ENCODE results near the gene SCYGR2. TPM values are rescaled to one million over a fixed set of nuclear protein-coding genes. Genes with fewer than 3 reads are reported as not detected.

The SCYGR2 gene
- total RNA-seq, 1 experiment from 2014 or later = not detected

- TF ChIP-seq E2F1 (CRISPR knock-in tag; IDR thresholded peaks at IDR 0.05) (no peak), PREB (CRISPR knock-in tag; IDR thresholded peaks at IDR 0.05; ENCODE audit: borderline replicate concordance) (no peak)
These were observed 35.5 kb downstream of the SCYGR2 start (continued) for GRCh38 chr2:227634201-227634600.

- H3K27me3 Mint-ChIP-seq (ENCODE audit: low read depth) = no peaks in the 10 kb centered on the region
- ATAC-seq = no peak
- H3K36me3 Mint-ChIP-seq = no peaks in the 10 kb centered on the region
- no peak overlapping the region for H3K4me3 Mint-ChIP-seq
- no peak for TF ChIP-seq CBFB (CRISPR knock-in tag; IDR thresholded peaks at IDR 0.05; ENCODE audit: low read depth)
- TF ChIP-seq PRRX2 (CRISPR knock-in tag; IDR thresholded peaks at IDR 0.05) = no peak
- no peak for TF ChIP-seq CDX4 (CRISPR knock-in tag; IDR thresholded peaks at IDR 0.05; ENCODE audit: borderline replicate concordance)
- no peak for TF ChIP-seq FOXP1 (CRISPR knock-in tag; IDR thresholded peaks at IDR 0.05; ENCODE audit: borderline replicate concordance)
- TF ChIP-seq FOXP4 (CRISPR knock-in tag; IDR thresholded peaks at IDR 0.05) = no peak
- no peak for TF ChIP-seq USF2 (CRISPR knock-in tag; IDR thresholded peaks at IDR 0.05)
- no peak for TF ChIP-seq NFATC4 (CRISPR knock-in tag; IDR thresholded peaks at IDR 0.05)
- TF ChIP-seq FOXK1 (CRISPR knock-in tag; IDR thresholded peaks at IDR 0.05) = no peak
- no peak for TF ChIP-seq HMGA2 (CRISPR knock-in tag; IDR thresholded peaks at IDR 0.05)
- no peak for TF ChIP-seq ZNF138 (CRISPR knock-in tag; conservative IDR thresholded peaks at IDR 0.05)
- no peak for TF ChIP-seq ZMAT4 (CRISPR knock-in tag; IDR thresholded peaks at IDR 0.05)
- TF ChIP-seq TEAD4 (CRISPR knock-in tag; IDR thresholded peaks at IDR 0.05) = no peak
- TF ChIP-seq ATF6 (CRISPR knock-in tag; IDR thresholded peaks at IDR 0.05) = no peak
- no peak for TF ChIP-seq SMAD4 (CRISPR knock-in tag; IDR thresholded peaks at IDR 0.05)
- TF ChIP-seq GTF2I (CRISPR knock-in tag; conservative IDR thresholded peaks at IDR 0.05) = no peak
- no peak for TF ChIP-seq NR1H2 (CRISPR knock-in tag; IDR thresholded peaks at IDR 0.05)
- TF ChIP-seq SOX15 (CRISPR knock-in tag; IDR thresholded peaks at IDR 0.05) = no peak
- TF ChIP-seq NFE2L1 (CRISPR knock-in tag; IDR thresholded peaks at IDR 0.05) = no peak
- H3K27ac Mint-ChIP-seq = no peak overlapping the region
- no peaks in the 10 kb centered on the region for H3K9me3 Mint-ChIP-seq
- ChIA-PET POLR2A (no interaction called here), CTCF (interaction anchor here (1.0 kb wide), 2 partner anchors 15 to 16 kb away, joined by 3 read pairs; no protein-coding TSS in a partner anchor)
- no peak for DNase-seq (ENCODE audit: low spot score)
- no peaks in the 10 kb centered on the region for H3K4me1 Mint-ChIP-seq
These were observed 44.0 kb downstream of the SCYGR2 start for GRCh38 chr2:227642656-227643055.

Data from WTC11 (cell line).